Ammon's horn (tissue), 1 donor: ENCODE measurements around the gene ADI1.
A peak's percentile ranks its signal among the peaks of the same experiment; 100 is the strongest.

Experiments used
- DNase-seq: peaks from one replicate; pipeline ENCODE4 v3.0.0-alpha.2; 2016; ENCODE audit warnings: low spot score

The ADI1 gene

GRCh38 chr2:3519255-3520205 lies at the start of gene ADI1:
ADI1 (minus strand) TSS chr2:3519531; CDS start chr2:3519487, 44 bp downstream.
- DNase-seq: peak; percentile 82

GRCh38 chr2:3566806-3567205 lies 47.5 kb upstream of the ADI1 start:
- no peak for DNase-seq

GRCh38 chr2:3565117-3565516 lies 45.8 kb upstream of the ADI1 start:
- DNase-seq: no peak

- no peak for DNase-seq
These were observed 44.2 kb upstream of the ADI1 start for GRCh38 chr2:3563521-3563976.

- DNase-seq: peak; percentile 97
These were observed 39.1 kb upstream of the ADI1 start, which contains the start of gene RNASEH1 for GRCh38 chr2:3558205-3559014. RNASEH1 (minus strand) TSS chr2:3558333; CDS start chr2:3558260, 73 bp downstream.

- DNase-seq: no peak
These were observed 38.4 kb upstream of the ADI1 start for GRCh38 chr2:3557639-3558204.

GRCh38 chr2:3553946-3554345 lies 34.6 kb upstream of the ADI1 start:
- DNase-seq: no peak

- DNase-seq: no peak
These were observed 28.6 kb upstream of the ADI1 start for GRCh38 chr2:3547915-3548314.

- no peak for DNase-seq
These were observed 26.6 kb upstream of the ADI1 start for GRCh38 chr2:3545788-3546478.

- no peak for DNase-seq
These were observed 23.8 kb upstream of the ADI1 start for GRCh38 chr2:3543023-3543683.

GRCh38 chr2:3542107-3542506 lies 22.8 kb upstream of the ADI1 start:
- no peak for DNase-seq

- DNase-seq: no peak
These were observed 20.5 kb upstream of the ADI1 start for GRCh38 chr2:3539836-3540235.

- DNase-seq: no peak
These were observed 17.6 kb upstream of the ADI1 start for GRCh38 chr2:3536682-3537632.

- peak; percentile 25 for DNase-seq
These were observed 16.7 kb upstream of the ADI1 start for GRCh38 chr2:3535794-3536681.

- no peak for DNase-seq
These were observed 16.1 kb upstream of the ADI1 start for GRCh38 chr2:3535467-3535793.

- no peak for DNase-seq
These were observed 15.0 kb upstream of the ADI1 start for GRCh38 chr2:3534251-3534814.

GRCh38 chr2:3533836-3534235 lies 14.5 kb upstream of the ADI1 start:
- no peak for DNase-seq

GRCh38 chr2:3532941-3533340 lies 13.6 kb upstream of the ADI1 start:
- DNase-seq: no peak
